Measurements from ENCODE around the gene MAP3K5. TPM values are rescaled to one million over a fixed set of nuclear protein-coding genes. Genes with fewer than 3 reads are reported as not detected.

The MAP3K5 gene
- total RNA-seq, 1 donor from 2014 or later, result 24.4 TPM

- DNase-seq (ENCODE audit: low spot score), result no peak
Observed at GRCh38 chr6:136751991-136752390, 40.3 kb downstream of the MAP3K5 start.

GRCh38 chr6:136751522-136751956 lies 40.7 kb downstream of the MAP3K5 start:
- DNase-seq (ENCODE audit: low spot score), result no peak

DNA sequence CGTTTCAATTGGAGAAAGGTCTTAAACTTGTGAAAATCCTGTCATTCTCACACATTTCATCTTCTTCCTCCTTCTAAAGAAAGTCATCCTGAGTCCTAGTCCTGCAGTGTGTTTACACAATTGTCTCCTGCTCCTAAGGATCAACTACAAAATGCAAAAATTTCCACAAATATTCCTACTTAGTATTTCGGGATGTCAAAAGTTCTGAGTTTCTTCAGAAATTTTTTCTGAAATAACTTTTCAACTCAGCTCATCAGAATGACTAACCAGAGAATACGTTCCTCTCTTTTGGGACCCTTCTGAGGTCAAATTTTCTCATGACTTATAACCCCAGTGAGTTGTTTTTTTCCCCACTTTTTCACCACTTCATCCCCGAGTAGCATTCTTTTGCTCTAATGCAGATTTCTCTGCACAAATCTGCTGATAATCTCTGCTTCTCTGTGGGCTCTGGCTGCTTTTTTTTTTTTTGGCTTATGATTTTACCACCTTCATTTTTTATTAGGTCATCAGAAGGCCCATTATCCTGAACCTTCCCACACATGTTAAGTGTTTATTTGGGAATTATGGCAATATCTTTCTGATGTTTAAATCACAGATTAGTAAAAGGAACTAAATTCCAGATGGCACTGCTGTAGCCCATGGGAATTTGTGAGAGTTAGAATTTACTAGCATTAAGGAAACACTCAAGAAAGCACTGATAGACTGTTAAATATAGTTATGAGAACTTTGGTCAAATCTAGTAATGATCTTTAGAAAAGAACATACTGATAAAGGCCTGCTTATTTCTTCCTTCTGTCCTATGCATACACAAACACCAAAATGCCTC lies 41.4 kb downstream of the MAP3K5 start:
- no peak for DNase-seq (ENCODE audit: low spot score)

DNA sequence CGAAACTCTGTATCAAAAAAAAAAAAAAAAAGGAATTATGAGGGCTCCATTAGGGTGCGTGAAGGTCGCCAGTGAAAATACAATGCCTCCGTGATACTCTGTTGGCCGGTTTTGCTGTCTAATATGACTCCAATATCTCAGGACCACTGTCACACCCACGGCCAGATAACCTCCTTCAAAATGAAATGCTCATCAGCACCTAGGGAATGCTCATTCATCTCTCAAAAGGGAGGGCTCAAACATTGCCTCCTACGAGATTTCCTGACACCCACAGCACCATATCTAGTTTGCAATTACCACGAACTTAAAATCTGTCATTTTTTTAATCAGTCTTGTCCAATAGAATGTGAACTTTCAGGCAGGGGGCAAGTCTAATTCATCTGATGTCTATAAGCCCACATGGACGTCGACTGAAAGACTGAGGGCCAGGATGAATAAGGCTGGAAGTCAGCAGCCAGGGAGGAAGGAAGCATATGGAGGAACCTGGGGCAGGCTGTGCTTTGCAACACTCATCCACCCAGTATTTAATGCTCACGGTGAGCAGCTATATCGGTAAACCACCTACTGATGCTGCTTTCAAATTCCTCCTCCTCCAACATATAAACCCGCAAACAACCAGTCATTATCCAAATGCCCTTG lies 42.8 kb downstream of the MAP3K5 start:
- DNase-seq (ENCODE audit: low spot score), result no peak

- DNase-seq (ENCODE audit: low spot score), result no peak
Observed at GRCh38 chr6:136747507-136747906, 44.8 kb downstream of the MAP3K5 start.

GRCh38 chr6:136745300-136745699 lies 47.0 kb downstream of the MAP3K5 start:
- no peak for DNase-seq (ENCODE audit: low spot score)

DNA sequence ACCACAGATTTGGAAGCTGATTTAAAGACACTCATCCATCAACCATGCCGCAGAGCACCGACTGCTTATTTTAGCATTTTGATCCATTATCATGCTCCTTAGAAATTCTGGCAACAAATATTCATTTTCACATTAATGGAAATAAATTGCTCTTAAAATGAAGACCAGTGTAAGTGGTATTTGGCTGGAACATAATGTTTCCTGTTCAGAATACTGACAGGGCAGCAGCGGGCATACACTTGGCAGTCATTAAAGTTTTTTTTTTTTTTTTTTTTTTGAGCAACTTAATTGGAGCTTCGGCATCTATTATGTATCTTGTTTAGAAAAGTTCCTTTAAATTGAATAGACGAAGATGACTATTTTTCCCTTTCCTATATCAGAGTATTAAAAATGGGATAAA lies 47.4 kb downstream of the MAP3K5 start:
- no peak for DNase-seq (ENCODE audit: low spot score)

GRCh38 chr6:136742125-136742524 lies 50.2 kb downstream of the MAP3K5 start:
- DNase-seq (ENCODE audit: low spot score), result no peak

DNA sequence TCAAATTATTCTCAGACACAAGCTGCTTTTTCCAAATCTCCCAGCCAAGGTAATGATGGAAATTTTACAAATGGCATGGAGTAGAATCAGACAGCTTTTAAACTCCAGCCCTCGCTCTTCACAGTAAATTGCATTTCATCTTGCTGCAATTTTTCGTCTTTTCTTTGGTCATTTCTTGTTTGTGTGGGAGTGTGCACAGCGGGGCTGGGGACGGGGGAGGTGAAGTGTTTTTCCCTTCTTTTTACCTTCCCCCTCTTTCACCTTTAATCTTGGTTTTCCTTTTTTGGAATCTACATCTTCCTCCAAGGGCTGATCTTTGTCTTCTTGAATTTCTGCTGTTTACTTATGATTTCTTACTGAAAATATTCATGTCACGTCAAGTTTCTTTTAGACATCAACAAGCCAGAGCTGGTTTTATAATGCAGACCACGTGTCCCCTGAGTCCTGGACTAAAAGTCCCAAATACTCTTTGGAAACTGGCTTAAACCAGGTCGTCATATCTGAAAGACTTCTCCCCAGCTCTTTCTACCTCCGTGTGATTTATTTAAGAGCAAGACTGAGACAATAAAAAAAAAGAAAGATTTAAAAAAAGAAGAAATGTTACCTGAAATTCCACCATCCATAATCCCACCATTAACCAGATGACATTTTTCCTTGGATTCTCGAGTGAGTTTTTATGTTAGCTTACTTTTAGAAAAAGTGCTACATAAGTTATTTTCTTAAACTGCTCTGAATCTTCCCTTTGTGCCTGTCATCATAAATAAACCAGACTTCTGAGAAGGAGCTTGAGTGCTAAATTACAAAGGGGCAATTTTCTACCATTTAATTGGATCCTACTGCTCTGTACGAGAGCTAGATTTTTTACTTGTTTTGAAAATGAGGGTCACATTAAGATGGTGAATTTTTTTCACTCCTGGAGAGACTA lies 52.0 kb downstream of the MAP3K5 start:
- no peak for DNase-seq (ENCODE audit: low spot score)

- no peak for DNase-seq (ENCODE audit: low spot score)
Observed at GRCh38 chr6:136739501-136739900, 52.8 kb downstream of the MAP3K5 start.

- no peak for DNase-seq (ENCODE audit: low spot score)
Observed at GRCh38 chr6:136739071-136739470, 53.2 kb downstream of the MAP3K5 start.

GRCh38 chr6:136738692-136739057 lies 53.6 kb downstream of the MAP3K5 start:
- no peak for DNase-seq (ENCODE audit: low spot score)

GRCh38 chr6:136737871-136738691 lies 54.2 kb downstream of the MAP3K5 start:
- no peak for DNase-seq (ENCODE audit: low spot score)

GRCh38 chr6:136737374-136737844 lies 54.9 kb downstream of the MAP3K5 start:
- no peak for DNase-seq (ENCODE audit: low spot score)

- no peak for DNase-seq (ENCODE audit: low spot score)
Observed at GRCh38 chr6:136736281-136736960, 55.9 kb downstream of the MAP3K5 start.

GRCh38 chr6:136734977-136735376 lies 57.3 kb downstream of the MAP3K5 start:
- no peak for DNase-seq (ENCODE audit: low spot score)

GRCh38 chr6:136732889-136733288 lies 59.4 kb downstream of the MAP3K5 start:
- no peak for DNase-seq (ENCODE audit: low spot score)

DNA sequence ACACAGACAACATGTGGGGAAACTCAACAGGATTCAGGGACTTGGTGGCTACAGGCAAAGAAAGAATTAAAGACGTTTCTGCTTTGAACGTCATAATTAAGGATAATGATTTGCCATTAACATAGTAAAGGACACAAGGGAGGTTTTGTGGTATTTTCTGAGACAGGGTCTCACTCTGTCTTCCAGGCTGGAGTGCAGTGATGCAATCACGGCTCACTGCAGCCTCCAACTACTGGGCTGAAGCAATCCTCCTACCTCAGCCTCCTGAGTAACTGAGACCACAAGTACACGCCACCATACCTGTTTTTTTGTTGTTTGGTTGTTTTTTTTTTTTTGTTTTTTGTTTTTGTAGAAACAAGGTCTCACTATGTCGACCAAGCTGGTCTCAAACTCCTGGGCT lies 62.4 kb downstream of the MAP3K5 start:
- no peak for DNase-seq (ENCODE audit: low spot score)

- no peak for DNase-seq (ENCODE audit: low spot score)
Observed at GRCh38 chr6:136728976-136729515, 63.2 kb downstream of the MAP3K5 start.

All from mesenteric fat pad (tissue), 1 donor.